ENCODE results near the gene RTN1.

RTN1 gene

GRCh38 chr14:59803052-59803540, 67.5 kb downstream of the RTN1 start:
- DNase-seq (ENCODE audit: low spot score), result no peak

- no peak for DNase-seq (ENCODE audit: low spot score)
Observed at GRCh38 chr14:59788176-59788575, 82.4 kb downstream of the RTN1 start.

GRCh38 chr14:59787045-59787674, 83.4 kb downstream of the RTN1 start:
- no peak for DNase-seq (ENCODE audit: low spot score)

GRCh38 chr14:59785629-59786028, 84.9 kb downstream of the RTN1 start:
- DNase-seq (ENCODE audit: low spot score), result no peak

- DNase-seq (ENCODE audit: low spot score), result no peak
Observed at GRCh38 chr14:59782760-59783159, 87.8 kb downstream of the RTN1 start.

- DNase-seq (ENCODE audit: low spot score), result no peak
Observed at GRCh38 chr14:59777006-59777579, 93.5 kb downstream of the RTN1 start.

GRCh38 chr14:59776468-59776867, 94.1 kb downstream of the RTN1 start:
- no peak for DNase-seq (ENCODE audit: low spot score)

GRCh38 chr14:59772233-59772632, 98.3 kb downstream of the RTN1 start:
- no peak for DNase-seq (ENCODE audit: low spot score)

GRCh38 chr14:59771577-59771976, 99.0 kb downstream of the RTN1 start:
- DNase-seq (ENCODE audit: low spot score), result no peak

GRCh38 chr14:59769586-59769985, 101.0 kb downstream of the RTN1 start:
- DNase-seq (ENCODE audit: low spot score), result no peak

GRCh38 chr14:59768855-59769375, 101.7 kb downstream of the RTN1 start:
- no peak for DNase-seq (ENCODE audit: low spot score)

- DNase-seq (ENCODE audit: low spot score), result no peak
Observed at GRCh38 chr14:59761851-59762250, 108.7 kb downstream of the RTN1 start.

GRCh38 chr14:59755409-59756135, 115.0 kb downstream of the RTN1 start:
- DNase-seq (ENCODE audit: low spot score), result no peak

GRCh38 chr14:59754256-59754655, 116.3 kb downstream of the RTN1 start:
- no peak for DNase-seq (ENCODE audit: low spot score)

- DNase-seq (ENCODE audit: low spot score), result no peak
Observed at GRCh38 chr14:59753512-59753911, 117.1 kb downstream of the RTN1 start.

- DNase-seq (ENCODE audit: low spot score), result no peak
Observed at GRCh38 chr14:59751578-59751977, 119.0 kb downstream of the RTN1 start.

- no peak for DNase-seq (ENCODE audit: low spot score)
Observed at GRCh38 chr14:59739794-59740193, 130.8 kb downstream of the RTN1 start.

- DNase-seq (ENCODE audit: low spot score), result no peak
Observed at GRCh38 chr14:59728304-59728703, 142.3 kb downstream of the RTN1 start.

- DNase-seq (ENCODE audit: low spot score), result no peak
Observed at GRCh38 chr14:59727073-59727661, 143.4 kb downstream of the RTN1 start.

GRCh38 chr14:59711080-59711479, 159.5 kb downstream of the RTN1 start:
- no peak for DNase-seq (ENCODE audit: low spot score)

- no peak for DNase-seq (ENCODE audit: low spot score)
Observed at GRCh38 chr14:59707778-59708561, 162.6 kb downstream of the RTN1 start.

GRCh38 chr14:59705866-59706265, 164.7 kb downstream of the RTN1 start:
- no peak for DNase-seq (ENCODE audit: low spot score)

Data from CD4-positive, alpha-beta T cell treated with Interleukin-15 for 4 hours (primary cell).